Epithelial cell of prostate (primary cell): Measurements from ENCODE around the gene ENGASE.

Experiments
- DNase-seq: peaks from one replicate; pipeline ENCODE4 v3.0.0-alpha.2; 2011; ENCODE audit warnings: low read depth, low spot score
- H3K27ac ChIP-seq: fragments of 450-650 bp; 2 replicates; pipeline ENCODE4 v1.5.1; 2017; ENCODE audit warnings: mild to moderate bottlenecking

Gene ENGASE

GRCh38 chr17:79131274-79131635 lies 56.6 kb downstream of the ENGASE start:
- H3K27ac ChIP-seq = no peak overlapping the region
- DNase-seq = no peak

GRCh38 chr17:79131701-79132100 lies 57.1 kb downstream of the ENGASE start:
- DNase-seq = no peak

GRCh38 chr17:79132271-79133064 lies 57.8 kb downstream of the ENGASE start:
- DNase-seq = no peak
- no peak overlapping the region for H3K27ac ChIP-seq

More at GRCh38 chr17:79131701-79132100, 57.1 kb downstream of the ENGASE start:
- H3K27ac ChIP-seq = no peak overlapping the region

GRCh38 chr17:79133214-79133613 lies 58.6 kb downstream of the ENGASE start:
- DNase-seq = no peak
- no peak overlapping the region for H3K27ac ChIP-seq

- no peak overlapping the region for H3K27ac ChIP-seq
- DNase-seq = no peak
These were observed 59.4 kb downstream of the ENGASE start for GRCh38 chr17:79133985-79134384.

GRCh38 chr17:79135011-79135410 lies 60.4 kb downstream of the ENGASE start:
- no peak for DNase-seq
- no peak overlapping the region for H3K27ac ChIP-seq

- no peak for DNase-seq
- no peak overlapping the region for H3K27ac ChIP-seq
These were observed 61.2 kb downstream of the ENGASE start for GRCh38 chr17:79135628-79136405.
